Effector memory CD4-positive, alpha-beta T cell (primary cell): Measurements from ENCODE around the gene NAT14.
A peak's percentile ranks its signal among the peaks of the same experiment; 100 is the strongest.

Source experiments
- DNase-seq, 3 donors: peaks; one replicate each; pipeline ENCODE4 v3.0.0-alpha.2; 2020
- H3K27ac ChIP-seq: 2 replicates; pipeline ENCODE4 v1.7.0; 2013; ENCODE audit warnings: mild to moderate bottlenecking, low read length, moderate library complexity; ENCODE audit not compliant: insufficient read depth, poor library complexity, severe bottlenecking
- H3K27me3 ChIP-seq: replicated peaks from 2 replicates; pipeline ENCODE4 v1.7.0; 2013; ENCODE audit warnings: mild to moderate bottlenecking, low read length; ENCODE audit not compliant: insufficient read depth, control insufficient read depth, poor library complexity, severe bottlenecking
- H3K36me3 ChIP-seq: 2 replicates; pipeline ENCODE4 v1.7.0; 2013; ENCODE audit warnings: mild to moderate bottlenecking, low read length, moderate library complexity; ENCODE audit not compliant: control insufficient read depth, insufficient read depth
- H3K4me1 ChIP-seq: 2 replicates; pipeline ENCODE4 v1.7.0; 2013; ENCODE audit warnings: low read length, mild to moderate bottlenecking; ENCODE audit not compliant: control insufficient read depth, insufficient read depth, poor library complexity, severe bottlenecking
- H3K4me3 ChIP-seq: 2 replicates; pipeline ENCODE4 v1.7.0; 2013; ENCODE audit warnings: low read length, low read depth, mild to moderate bottlenecking; ENCODE audit not compliant: insufficient read depth, poor library complexity, severe bottlenecking
- H3K9me3 ChIP-seq: 2 replicates; pipeline ENCODE4 v1.7.0; 2013; ENCODE audit warnings: mild to moderate bottlenecking, low read length, moderate library complexity; ENCODE audit not compliant: control insufficient read depth

The NAT14 gene

DNA sequence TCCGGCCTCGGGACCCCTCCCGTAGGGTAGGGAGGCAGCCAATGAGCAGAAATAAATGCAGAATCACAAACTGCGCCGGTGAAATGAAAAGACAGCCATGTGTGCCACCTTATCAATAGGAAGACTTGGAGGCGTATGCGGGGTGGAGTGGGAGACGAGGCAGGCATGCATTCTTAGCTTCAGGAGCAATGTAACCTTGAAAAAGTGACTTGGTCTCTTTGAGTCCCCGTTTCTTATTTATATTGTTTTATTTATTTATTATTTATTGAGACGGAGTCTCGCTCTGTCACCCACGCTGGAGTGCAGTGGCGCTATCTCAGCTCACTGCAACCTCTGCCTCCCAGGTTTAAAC is 19.2 kb downstream of the NAT14 start:
- H3K27ac ChIP-seq: no peak overlapping the region
- H3K9me3 ChIP-seq: no peaks in the 10 kb centered on the region
- peaks cover 5% of the 10 kb centered on the region for H3K4me1 ChIP-seq
- no peak for DNase-seq
- H3K27me3 ChIP-seq: no peaks in the 10 kb centered on the region
- H3K36me3 ChIP-seq: no peaks in the 10 kb centered on the region
- peak overlapping the region; percentile 50 for H3K4me3 ChIP-seq

DNA sequence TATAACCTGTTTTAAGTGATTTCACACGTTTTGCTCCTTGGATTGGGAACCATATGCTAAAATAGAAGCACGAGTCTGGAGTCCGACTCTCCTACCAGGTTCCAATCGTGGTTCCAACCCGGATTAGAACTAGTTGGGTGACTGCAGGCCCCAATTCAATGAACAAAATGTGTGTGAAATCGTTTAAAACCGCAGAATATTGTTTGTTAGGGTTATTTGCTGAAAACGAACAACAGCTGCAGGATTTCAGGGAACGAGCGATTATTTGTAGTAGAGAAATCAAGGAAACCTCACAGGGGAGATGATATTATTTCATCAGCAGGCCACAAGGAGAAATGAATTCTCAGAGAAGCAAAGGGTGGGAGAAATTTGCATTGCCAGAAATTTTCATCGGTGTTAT is 20.0 kb downstream of the NAT14 start:
- DNase-seq: no peak
- Histone ChIP-seq H3K4me3 (no peak overlapping the region), H3K27ac (no peak overlapping the region), H3K9me3 (no peaks in the 10 kb centered on the region), H3K4me1 (peaks cover 5% of the 10 kb centered on the region), H3K36me3 (no peaks in the 10 kb centered on the region), H3K27me3 (no peaks in the 10 kb centered on the region)

DNA sequence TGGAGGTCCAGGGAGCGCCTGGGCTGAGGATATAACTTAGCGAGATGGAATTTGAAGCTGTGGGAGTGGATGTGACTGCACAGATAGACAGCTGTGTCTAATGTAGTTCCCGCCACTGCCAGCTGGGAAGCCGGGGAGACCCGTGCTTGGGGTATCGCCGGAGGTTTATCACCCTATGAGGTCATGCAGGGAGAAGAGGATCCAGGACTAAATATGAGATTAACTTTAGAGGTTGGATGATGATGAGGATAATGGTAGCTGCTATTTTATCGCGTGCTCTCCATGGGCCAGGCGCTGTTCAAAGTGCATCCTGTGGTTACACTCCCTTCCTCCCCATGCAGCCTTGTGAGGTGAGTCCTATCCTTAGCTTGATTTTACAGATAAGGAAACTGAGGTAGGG is 23.1 kb downstream of the NAT14 start:
- Histone ChIP-seq H3K9me3 (no peaks in the 10 kb centered on the region), H3K36me3 (no peaks in the 10 kb centered on the region), H3K27ac (no peak overlapping the region), H3K4me3 (no peak overlapping the region), H3K4me1 (peaks cover 5% of the 10 kb centered on the region), H3K27me3 (no peaks in the 10 kb centered on the region)
- DNase-seq: no peak

DNA sequence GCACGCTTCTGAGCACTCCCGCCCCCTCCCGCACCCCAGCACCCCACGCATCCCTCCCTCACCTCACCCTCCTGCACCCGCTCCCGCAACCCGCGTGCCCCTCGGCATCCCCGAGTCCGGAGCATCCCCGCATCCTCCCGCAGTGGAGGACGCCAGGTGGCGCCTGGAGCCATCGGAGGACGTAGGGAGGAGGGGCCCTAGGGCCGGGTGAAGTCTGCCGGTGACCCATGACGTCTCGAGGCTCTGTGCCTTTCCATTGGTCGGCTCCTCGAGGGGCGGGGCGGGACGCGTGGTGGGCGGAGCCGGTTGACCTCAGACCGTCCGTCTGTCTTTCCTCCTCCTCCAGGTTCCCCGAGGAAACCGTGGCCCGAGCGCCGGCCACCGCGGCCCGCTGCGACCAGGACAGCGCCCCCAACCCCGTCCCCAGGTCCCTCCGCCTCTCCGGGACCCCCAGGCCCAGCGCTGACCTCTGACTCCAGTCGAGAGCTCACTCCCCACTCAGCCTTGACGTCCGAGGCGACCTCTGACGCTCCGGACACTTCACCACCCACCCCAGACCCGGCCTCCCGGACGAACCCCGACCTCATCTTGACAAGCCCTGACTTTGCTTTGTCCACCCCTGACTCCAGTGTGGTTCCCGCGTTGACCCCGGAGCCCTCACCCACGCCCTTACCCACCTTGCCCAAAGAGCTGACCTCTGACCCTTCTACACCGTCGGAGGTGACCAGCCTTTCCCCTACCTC is 32.1 kb downstream of the NAT14 start:
- no peaks in the 10 kb centered on the region for H3K4me1 ChIP-seq
- no peaks in the 10 kb centered on the region for H3K9me3 ChIP-seq
- peak overlapping the region; percentile 26 for H3K4me3 ChIP-seq
- no peaks in the 10 kb centered on the region for H3K36me3 ChIP-seq
- DNase-seq: peak; percentile 76 to 85 (median 85)
- no peaks in the 10 kb centered on the region for H3K27me3 ChIP-seq
- H3K27ac ChIP-seq: peak overlapping the region; percentile 36

DNA sequence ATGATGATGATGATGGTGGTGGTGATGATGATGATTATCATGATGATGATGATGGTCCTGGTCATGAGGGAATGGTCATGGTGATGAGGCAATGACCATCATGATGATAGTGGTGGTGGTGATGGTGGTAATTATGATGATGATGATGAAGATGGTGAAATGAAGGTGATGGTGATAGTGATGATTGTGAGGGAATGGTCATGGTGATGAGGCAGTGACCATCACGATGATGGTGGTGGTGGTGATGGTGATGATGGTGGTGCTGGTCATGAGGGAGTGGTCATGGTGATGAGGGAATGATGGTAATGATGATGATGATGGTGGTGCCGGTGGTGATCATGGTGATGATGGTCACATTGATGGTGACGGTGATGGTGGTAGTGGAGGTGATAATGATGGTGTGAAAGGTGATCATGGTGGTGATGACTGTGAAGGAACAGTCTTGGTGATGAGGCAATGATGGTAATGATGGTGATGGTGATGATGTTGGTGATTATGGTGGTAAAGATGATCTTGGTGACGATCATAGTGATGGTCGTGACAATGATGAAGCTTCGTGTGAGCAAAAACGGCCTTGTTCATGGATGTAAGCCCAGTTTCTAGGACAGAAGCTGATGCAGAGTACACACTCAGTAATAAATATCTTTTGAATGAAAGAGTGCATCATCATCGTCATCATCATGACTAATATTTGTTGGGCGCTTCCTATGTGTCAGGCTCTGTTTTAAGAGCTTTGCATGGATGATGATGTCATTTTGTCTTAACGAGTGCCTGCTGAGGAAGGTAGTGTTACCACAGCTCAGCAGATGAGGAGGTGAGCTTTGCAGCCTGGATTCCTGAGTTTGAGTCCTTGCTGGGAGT is 34.7 kb downstream of the NAT14 start:
- Histone ChIP-seq H3K27me3 (no peaks in the 10 kb centered on the region), H3K36me3 (no peaks in the 10 kb centered on the region), H3K27ac (no peak overlapping the region), H3K9me3 (no peaks in the 10 kb centered on the region), H3K4me3 (no peak overlapping the region), H3K4me1 (no peaks in the 10 kb centered on the region)
- no peak for DNase-seq

DNA sequence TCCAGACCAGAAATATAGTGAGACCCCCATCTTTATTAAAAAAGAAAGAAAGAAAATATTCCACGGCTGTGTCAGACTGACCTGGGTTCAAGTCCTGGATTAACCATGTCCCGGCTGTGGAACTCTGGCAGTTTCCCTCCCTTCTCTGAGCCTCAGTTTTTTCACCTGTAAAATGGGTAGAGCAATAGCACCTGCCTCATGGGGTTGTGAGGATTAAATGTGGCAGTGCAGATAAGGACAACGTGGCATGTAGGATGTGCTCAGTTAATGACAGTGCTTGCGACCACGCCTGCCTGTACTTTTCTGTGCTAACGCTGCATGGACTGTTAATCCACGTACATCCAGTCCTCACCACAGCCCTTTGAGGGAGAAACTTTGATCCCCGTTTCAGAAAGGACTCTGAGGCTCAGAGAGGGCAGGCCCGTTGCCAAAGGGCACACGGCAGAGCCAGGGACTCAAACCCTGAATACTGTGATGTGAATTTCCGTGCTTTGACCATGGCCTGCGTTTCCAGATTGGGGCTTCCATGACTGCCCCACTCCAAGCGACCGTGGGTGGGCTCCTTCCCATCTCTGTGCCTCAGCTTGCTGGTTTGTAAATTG is 35.8 kb downstream of the NAT14 start:
- no peaks in the 10 kb centered on the region for H3K36me3 ChIP-seq
- no peaks in the 10 kb centered on the region for H3K4me1 ChIP-seq
- DNase-seq: no peak
- H3K9me3 ChIP-seq: no peaks in the 10 kb centered on the region
- no peak overlapping the region for H3K4me3 ChIP-seq
- no peak overlapping the region for H3K27ac ChIP-seq
- H3K27me3 ChIP-seq: no peaks in the 10 kb centered on the region

DNA sequence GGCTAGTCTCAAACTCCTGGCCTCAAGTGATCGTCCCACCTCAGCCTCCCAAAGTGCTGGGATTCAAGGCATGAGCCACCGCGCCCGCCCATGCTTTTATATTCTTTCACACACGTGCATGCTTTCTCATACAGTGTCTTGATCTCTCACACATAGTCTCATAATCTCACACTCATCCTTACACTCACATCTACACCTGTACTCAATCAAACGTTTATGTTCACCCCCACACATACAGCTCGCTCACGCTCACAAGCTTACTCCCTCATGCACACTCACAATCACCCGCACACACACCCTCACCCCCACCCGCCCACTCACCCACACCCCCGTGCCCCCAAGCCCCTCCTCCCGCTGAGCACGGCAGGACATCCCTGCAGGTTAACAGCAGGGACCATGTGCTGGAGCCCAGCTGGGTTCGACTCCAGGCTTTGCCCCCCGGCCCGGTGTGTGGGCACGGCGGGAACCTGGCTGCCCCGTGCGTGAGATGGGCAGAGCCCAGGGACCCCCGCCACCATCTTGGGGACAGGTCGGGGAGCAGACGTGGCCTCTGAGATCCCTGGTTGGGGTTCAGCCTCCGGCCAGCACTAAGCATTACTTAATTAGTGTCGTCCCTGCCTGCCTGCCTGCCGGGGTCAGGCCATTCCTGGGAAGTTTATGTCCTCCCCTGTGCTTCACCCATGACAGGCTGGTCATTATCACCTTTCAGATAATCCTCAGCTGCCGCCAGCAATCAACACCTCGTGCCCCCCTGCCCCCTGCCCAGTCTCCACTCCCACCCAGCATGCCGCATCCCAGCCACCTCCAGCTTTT is 40.5 kb downstream of the NAT14 start:
- Histone ChIP-seq H3K27ac (no peak overlapping the region), H3K4me3 (no peak overlapping the region), H3K4me1 (no peaks in the 10 kb centered on the region), H3K9me3 (no peaks in the 10 kb centered on the region), H3K36me3 (no peaks in the 10 kb centered on the region), H3K27me3 (no peaks in the 10 kb centered on the region)
- no peak for DNase-seq

DNA sequence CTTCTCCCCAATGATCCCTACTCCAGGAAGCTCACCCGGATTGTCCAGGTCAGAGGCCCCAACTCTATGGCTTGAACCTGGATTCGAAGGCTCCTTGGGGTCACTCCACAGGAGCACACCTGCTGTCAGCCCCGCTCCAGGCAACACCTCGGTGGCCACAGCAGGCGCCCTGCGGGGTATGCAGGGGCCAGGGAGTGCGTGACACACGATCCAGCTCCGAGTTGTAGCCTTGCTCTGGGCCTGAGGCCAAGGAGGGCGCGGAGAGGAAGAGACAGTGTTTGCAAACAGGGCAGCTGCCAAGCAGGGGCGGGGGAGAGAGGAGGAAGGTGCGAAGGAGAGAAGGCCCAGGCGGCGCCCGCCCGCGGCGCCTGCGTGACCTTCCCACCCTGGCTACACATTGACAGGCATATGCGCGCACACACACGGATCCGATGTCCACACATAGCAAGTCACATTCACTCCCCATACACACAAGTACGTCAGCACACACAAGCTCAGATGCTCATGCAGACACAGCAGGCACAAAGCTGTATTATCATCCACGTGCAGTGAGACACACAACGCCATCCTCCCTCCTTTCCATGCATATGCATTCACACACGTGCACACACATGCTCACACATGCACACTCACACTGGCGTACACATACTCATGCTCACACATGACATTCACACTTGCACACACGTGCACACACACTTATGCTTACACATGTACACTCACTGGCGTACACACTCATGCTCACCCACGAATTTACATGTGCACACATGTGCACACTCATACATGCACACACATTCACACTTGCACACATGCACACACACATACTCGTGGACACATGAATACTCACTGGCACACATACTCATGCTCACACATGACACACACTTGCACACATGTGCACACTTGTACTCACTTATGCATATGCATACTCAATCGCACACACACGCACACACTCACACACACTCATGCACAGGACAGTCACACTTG is 41.5 kb downstream of the NAT14 start:
- Histone ChIP-seq H3K4me3 (no peak overlapping the region), H3K36me3 (no peaks in the 10 kb centered on the region), H3K9me3 (no peaks in the 10 kb centered on the region), H3K27me3 (no peaks in the 10 kb centered on the region), H3K4me1 (no peaks in the 10 kb centered on the region), H3K27ac (no peak overlapping the region)
- DNase-seq: no peak
